ENCODE data around the gene OPCML.

The OPCML gene

DNA sequence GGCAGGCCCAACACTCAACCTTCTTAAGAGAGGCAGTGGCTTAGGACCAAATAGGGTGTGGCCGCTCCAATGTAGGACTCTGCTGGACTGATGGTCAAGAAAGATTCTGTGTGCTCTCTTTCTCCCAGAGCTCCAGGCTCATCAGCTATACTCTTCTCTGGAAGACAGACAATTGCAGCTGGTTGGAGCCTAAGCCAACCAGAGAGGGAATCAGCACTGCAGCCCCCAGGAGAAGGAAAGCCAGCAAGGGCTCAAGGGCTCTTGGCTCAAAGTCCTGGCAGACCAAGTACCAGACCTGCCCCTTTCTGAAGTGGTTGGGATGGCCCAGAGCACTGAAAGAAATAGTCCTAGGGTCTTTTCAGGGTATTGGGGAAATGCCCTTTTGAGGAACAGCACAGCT is 1084.5 kb downstream of the OPCML start:
- no peak for DNase-seq (ENCODE audit: low read depth, low spot score)

DNA sequence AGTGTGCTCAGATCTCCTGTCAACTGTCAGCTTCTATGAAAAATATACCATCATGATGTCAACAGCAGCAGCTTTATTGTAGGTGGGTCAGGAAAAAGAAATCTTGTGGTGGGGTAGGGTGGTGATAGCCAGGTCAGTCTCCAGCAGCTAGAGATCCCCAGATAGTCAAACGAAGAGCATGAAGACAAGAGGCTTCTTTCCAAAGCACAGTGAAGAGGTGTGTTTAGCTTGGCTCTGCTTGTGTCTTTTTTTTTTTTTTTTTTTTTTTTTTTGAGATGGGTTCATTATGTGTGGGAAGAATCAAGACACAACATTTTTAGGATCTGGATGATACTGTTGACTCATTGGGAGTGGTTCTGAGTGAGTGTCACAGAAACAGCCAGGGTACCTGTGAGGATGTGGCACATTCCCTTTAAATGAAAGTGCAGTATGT is 1086.4 kb downstream of the OPCML start:
- DNase-seq (ENCODE audit: low read depth, low spot score) = no peak

DNA sequence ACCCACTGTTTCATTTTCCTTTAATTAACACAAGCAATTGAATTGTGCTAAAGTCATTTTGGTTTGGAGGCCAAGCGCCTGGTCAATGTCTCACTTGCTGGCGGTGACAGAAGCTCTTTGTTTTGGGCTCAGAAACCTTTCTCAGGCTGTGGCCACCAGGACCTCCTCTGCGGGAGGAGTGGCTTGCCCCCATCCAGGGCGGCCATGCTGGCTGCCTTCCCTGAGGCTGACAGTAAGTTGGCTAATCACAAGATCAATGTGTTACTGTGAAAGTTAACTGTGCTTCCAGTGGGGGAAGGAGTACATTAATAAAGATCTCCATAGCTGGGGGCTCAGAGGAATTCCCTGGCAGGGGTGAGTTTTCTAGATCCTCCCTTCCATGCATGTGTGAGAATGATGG is 1087.4 kb downstream of the OPCML start:
- no peak for DNase-seq (ENCODE audit: low read depth, low spot score)

DNA sequence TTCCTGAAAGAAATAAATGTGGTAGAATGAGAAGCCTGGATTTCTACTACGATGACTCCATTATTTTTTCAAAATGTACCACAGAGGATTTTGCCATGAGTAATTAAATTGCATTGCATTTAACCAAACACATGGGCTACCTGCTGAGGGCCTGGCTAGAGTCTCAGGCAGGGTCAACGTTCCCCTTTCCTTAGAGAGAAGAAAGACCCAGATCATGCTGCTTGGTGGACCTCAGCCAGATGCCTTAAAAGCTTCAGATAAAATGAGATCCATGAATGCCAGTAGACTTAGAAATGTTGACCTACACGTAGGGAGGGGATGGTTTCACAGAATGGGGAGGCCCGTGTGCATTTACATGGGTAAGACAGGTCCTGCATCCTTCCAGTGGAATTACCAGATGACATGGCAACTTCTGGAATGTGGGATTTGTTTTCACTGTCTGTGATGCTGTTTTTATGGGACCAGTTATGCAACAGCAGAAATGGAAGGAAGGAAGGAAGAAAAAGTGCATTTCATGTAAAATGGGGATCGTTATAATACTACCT is 1092.5 kb downstream of the OPCML start:
- no peak for DNase-seq (ENCODE audit: low read depth, low spot score)

DNA sequence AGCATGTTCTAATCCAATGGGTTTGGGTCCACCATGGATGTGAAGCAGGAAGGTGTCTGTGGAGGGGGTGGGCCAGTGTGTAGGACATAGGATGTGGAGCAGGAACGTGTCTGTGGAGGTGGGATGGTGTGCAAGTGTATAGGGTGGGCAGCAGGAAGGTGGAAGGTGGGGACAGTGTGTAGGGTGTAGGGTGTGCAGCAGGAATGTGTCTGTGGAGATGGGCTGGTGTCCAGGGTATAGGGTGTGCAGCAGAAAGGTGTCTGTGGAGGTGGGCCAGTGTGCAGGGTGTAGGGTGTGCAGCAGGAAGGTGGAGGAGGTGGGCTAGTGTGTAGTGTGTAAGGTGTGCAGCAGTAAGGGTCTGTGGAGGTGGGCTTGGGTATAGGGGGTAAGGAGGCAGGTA is 1093.9 kb downstream of the OPCML start:
- no peak for DNase-seq (ENCODE audit: low read depth, low spot score)

DNA sequence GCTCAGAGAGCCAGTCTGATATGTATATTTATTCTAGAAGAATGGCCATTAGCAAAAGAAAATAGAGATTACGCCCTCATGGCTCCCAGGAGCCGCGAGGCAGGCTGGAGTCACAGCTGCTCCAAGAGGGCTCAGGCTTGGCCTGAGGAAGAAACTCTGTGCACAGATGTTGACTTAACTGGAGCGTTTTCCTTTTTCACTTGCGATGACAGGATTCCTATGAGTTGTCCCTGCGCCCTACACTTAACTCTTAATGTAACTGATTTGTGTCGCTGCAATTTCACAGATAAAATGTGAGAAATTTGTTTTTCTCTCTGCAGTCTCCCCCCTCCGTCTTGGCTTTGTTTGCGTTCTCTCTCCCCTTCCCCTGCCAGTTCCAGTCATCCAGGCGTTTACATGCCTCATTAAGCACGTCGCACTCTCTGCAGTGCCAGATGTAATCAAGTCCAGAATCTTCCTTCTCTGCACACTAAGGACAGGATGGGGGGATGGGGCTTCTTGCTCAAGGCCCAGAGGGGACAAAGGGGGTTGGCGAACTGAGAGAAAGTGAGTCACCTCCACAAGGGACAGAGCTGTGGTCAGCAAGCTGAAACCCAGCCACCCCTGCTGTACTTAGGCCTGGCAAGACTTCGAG is 1101.8 kb downstream of the OPCML start:
- DNase-seq (ENCODE audit: low read depth, low spot score) = no peak

DNA sequence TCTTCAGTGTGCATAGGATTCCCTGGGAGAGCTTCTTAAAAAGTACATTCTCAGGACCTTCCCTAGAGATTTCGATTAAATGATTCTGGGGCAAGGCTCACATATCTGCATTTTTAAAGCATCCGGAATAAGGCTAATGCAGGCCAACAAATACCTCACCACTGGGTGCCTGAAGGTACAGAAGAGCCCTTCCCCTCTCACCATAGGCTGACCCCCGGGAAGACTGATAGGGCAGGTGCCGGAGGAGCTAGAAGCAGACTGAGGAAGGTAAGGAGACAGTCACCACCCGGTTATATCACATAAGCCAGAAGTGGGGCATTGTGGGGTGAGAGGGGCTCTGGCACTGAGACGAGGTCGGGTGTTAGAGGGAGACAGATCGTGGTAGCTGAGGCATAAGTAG is 1102.6 kb downstream of the OPCML start:
- DNase-seq (ENCODE audit: low read depth, low spot score) = no peak

DNA sequence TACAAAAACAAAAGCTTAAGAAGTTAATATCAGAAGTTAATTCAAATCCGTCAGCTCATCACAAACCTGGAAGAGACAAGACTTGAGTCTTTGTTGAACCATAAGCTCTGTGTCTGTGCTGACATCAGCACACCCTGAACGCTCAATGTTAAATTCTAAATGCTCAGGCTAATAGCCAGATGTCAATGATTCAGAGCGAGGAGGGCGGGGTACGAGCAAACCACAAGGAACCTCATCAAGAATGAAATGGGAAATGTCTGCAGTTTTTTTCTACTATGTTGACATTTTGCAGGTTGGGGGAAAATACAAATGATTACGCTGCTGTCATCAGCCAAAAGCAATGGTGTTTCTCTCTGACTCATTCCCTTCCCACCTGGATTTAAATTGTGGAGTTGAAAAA is 1104.7 kb downstream of the OPCML start:
- DNase-seq (ENCODE audit: low read depth, low spot score) = no peak

DNA sequence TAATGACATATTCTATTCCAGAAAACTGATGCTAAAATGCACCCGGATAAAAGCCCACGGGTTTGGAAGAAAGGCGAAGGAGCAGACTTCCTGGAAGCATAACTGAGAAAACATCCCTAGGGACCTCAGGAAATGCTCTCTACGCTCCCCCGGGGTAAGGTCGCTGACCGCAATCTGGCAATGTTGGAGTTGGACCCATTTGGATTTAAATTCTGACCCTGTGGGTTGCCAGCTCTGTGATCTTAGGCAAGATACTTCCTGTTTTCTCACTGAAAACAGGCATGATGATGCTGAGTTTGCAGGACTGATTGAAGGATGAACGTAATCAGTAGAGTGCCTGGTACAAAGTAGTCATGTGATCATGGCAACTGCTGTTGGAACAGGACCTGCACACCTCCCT is 1107.9 kb downstream of the OPCML start:
- DNase-seq (ENCODE audit: low read depth, low spot score) = no peak

DNA sequence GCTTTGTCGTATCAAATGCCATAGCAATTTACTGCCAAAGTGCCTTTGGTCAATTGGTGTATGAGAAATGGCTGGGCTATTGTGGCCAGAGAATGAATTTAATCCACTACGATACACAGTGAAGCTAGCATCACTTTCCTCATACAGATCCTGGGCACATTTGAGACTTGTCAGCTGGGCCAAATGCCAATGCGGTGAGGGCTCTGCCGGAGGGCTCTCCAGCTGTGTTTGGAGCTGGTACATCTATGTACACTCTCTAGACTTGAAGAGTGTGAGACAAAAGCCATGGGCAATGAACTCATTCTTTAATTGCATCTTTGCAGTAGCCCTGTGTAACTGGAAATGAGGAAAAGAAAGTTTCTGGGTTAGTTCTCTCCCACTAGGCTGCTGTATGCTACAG is 1109.0 kb downstream of the OPCML start:
- no peak for DNase-seq (ENCODE audit: low read depth, low spot score)

DNA sequence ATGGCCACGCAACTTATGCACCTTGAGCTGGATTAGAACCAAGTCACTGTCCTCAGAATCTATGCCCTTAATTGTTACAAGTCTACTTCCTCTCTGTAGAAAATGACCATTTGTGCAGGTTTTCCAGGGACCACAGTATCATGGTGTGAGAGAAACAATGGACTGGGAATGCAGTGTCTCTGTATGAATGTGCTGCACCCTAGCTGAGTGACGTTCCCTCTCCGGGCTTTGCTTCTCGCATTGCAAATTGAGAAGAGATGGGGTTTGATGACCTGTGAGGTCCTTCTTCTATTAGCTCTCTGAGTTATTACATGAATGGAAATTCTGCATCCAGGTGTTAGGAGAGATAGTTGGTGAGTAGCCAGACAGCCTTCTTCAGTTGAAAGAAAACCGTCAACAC is 1109.6 kb downstream of the OPCML start:
- no peak for DNase-seq (ENCODE audit: low read depth, low spot score)

DNA sequence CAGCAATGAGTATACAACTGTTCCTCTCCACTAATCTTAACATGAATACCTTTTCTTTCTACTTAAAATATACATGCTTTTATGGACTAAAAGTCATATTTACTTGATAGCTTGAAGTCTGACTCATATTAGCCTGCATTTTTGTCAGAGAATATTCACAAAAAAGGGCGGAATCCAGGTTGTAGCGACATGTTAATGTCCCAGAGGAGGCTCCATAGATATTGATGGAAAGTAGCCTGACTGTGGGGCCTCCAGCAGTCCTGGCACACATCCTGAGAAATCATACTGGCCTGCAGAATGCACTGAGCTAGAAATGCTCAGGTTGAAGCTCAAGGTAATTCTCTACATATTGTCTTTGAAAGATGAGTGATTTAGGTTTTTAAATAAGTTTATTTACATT is 1110.7 kb downstream of the OPCML start:
- DNase-seq (ENCODE audit: low read depth, low spot score) = no peak

DNA sequence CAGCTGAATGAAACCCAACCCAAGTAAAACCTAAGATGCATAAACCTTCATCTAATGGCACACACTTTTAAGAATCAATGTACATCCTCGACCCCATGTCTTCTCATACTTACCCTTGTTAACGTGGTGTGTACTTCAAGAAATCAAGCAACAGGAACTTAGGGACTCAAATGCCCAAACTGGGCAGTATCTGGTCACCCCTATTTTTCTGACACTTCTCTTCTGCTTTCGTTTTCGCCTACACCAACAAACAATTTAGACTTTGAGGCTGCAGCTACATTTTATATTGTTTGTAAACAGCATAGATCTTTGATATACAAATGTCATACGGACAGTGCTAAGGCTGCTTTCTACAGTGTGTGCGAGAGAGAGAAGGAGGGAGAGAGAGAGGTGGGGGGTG is 1117.8 kb downstream of the OPCML start:
- DNase-seq (ENCODE audit: low read depth, low spot score) = no peak

DNA sequence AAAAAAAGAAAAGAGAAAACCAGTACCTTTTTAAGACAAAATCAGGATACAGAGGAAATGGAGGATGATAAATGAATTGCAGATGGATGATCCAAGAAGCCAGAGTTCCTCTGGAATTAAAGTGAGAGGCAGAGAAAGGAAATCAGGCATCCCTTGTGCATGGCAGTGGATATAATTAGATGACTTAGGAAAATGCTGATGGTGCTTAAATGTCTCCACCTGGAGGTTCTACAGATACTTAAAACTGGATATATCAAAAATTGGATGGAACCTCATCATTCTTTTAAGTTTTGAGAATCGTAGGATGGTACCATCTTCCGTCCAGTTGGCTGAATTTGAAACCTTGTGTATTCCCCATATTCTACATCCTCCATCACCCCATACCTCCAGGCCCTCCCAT is 1121.9 kb downstream of the OPCML start:
- no peak for DNase-seq (ENCODE audit: low read depth, low spot score)

DNA sequence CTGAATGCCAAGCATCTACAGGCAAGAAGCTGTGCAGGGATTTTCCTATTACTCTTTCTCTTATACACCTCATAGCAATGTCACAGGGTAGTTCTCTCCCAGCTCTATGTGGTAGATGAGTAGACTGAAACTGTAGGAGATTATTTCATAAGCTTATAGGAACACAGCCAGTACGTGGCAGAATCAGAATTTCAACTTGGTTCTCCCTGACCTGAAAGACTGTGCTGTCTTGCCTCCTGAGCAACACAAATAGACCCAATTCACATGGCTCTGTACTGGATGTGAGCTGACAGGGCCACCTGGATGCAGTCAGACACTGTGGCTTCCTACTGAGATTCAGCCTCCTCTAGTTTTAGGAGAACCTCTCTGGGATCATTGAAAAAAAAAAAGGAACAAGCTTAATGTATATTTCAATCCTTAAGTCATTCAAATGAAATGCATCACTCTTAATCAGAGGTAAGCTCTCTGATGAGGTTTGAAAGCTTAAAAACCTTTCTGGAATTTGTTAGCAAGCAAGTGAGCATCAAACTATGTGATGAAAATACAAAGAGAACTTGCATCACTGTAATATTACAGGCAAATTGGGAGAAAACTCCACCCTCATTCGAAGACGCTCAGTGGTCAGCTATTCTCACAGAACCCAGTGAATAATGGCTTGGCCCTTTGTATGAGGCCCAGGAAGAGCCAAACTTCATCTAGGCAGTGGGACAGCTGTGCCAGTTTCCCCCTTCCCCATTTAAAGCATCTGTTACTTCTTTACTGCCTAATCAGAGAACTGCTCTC is 1122.5 kb downstream of the OPCML start:
- DNase-seq (ENCODE audit: low read depth, low spot score) = no peak

DNA sequence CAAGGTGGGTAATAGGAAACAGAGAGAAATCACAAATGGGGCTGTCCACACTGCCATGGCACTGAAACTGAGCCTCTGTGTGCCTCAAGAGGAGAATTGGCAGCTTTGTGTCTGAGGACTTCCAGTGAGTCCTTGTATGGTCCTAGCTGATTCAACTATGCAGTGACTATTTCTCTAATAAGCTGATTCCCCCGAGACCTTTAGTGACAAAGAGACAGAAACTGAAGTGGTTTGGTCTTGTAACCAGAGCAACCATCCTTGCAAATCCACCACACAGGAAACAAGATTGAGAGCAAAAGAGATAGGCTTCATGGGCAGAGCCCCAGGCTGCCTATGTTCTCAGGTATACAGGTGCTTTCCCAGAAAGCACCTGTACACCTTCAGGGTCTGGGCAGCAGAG is 1123.4 kb downstream of the OPCML start:
- no peak for DNase-seq (ENCODE audit: low read depth, low spot score)

DNA sequence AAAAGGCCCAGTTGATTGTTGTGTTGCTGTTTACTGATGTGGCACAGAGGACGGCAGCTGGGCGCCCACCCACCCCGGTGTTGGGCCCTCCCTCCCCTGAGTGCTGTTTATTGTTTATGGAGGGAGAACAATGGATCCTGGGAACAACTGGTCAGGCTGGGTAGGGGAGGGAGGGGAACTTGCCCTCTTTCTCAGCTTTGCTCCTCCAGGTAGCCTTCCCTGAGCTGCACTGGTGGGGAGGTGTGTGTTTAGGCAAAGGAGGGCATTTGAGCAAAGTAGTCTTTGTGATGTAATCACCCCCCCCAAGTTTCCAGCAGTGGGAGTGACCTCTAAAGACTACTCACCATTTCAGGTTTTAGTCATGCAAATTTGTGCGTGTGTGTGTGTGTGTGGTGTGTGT is 1126.6 kb downstream of the OPCML start:
- DNase-seq (ENCODE audit: low read depth, low spot score) = no peak

DNA sequence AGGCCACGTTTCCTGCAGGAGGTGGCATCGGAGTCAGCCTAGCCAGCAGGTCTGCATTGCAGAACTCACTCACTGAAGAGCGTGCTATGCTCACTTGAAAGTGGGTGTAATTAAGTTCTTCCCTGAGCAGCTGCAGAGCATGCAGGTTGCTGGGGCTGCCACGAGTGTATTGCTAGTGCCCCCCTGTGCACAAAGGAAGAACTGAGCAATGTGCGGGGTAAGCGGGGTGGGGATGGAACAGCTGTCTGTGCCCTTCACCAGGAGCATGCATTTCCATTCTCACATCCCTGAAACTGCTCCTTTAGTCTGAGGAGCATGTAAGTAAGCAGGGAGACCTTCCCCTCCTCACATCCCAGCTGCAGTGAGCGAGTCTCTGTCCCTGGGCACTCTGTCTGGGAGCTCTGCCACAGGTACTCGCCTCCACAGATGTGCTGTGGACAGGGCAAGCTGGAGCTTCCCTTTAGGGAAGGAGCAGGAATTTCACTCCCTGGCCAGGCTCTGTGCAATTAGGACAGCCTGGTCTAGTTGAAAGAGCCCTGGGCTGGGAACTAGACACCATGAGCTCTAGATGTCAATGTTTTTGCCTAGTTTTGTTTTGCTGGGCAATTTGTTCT is 1130.1 kb downstream of the OPCML start:
- no peak for DNase-seq (ENCODE audit: low read depth, low spot score)

DNA sequence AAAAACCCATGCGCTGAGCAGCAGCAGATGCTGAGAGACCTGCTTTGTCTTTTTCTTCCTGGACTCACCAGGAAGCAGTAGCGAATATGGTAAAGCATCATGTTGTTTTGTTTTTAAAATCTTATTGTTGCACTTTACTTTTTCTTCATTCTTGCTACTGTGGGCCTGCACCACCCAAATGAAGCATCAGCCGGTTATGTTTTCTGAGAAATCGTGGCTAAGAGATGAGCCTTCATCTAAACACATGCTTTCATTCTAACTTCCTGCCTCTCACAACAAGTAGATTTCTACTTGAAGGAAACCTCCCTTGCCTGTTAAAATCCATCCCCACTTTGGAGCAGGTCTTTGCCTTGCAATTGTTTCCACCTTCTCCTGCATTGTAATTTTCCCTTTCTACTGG is 1136.0 kb downstream of the OPCML start:
- DNase-seq (ENCODE audit: low read depth, low spot score) = no peak

DNA sequence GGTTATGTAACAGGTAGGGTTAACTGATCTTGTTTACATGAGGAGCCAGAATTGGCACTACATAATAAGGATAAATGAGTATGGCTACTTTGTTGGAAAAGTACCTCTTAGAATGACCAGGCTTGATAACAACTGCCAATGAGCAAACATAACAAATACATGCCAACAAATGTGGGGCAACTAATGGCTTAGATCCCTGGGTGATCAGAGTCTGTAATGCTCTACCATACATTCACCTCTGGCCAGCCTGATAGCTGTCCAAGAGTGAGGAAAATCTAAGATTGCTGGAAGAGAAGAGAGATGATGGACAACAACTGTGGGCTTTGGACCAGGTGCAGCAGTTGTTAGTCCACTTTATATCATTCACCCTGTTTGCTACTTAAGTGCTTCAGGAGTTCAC is 1136.9 kb downstream of the OPCML start:
- no peak for DNase-seq (ENCODE audit: low read depth, low spot score)

DNA sequence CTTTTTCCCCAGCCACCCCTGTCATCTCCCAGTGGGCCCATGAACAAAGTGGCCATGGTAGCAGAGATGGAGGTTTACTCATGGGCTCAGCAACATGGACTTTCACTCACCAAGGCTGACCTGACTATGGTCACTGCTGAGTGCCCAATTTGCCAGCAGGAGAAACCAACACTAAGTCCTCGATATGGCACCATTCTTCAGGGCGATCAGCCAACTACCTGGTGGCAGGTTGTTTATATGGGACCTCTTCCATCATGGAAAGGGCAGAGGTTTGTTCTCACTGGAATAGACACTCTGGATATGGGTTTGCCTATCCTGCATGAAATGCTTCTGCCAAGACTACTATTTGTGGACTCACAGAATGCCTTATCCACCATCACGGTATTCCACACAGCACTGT is 1152.8 kb downstream of the OPCML start:
- no peak for DNase-seq (ENCODE audit: low read depth, low spot score)

DNA sequence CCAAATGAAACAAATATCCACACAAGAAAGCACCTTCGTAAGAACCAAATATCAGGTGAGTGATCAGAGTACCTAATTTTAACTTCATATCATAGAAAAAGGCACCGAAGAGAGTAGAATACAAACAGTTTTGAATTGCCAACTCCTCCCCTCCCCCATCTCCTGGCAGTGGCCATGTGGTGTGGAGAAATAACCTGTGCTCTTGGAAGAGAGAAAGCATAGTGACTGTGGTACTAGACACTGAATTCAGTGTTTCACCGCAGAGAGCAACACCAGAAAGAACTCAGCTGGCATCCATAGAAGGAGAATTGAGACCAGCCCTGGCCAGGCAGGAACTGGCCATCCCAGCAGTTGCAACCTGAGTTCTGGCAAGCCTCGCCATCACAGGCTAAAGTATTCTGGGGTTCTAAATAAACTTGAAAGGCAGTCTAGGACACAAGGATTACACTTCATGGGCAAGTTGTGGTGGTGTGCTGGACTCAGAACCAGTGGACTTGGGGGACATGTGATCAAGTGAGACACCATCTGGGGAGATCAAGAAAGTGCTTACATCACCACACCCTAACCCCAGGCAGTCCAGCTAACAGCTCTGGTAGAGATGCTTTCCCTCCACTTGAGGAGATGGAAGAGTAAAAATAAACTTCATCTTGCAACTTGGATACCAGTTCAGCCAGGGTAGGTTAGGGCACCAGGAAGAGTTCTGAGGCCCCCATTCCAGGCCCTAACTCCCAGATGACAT is 1158.7 kb downstream of the OPCML start:
- DNase-seq (ENCODE audit: low read depth, low spot score) = no peak

Measured in brain pericyte (primary cell).